Smooth muscle cell (in vitro differentiated cells): ENCODE measurements around the gene HIVEP1. TPM values are rescaled to one million over a fixed set of nuclear protein-coding genes. Genes with fewer than 3 reads are reported as not detected.

ENCODE experiments used
- DNase-seq: peaks from one replicate; lab custom pipeline; 2025; ENCODE audit not compliant: unreplicated experiment; lab: John Stamatoyannopoulos, UW
- H2AFZ ChIP-seq: fragments of 200-600 bp; sonication (generic); 2 replicates; pipeline ENCODE4 v1.6.0; 2016; ENCODE audit warnings: antibody characterized with exemption, low read depth, mild to moderate bottlenecking
- H3F3A ChIP-seq: fragments of 200-600 bp; sonication (generic); 2 replicates; pipeline ENCODE4 v1.6.0; 2017; ENCODE audit warnings: antibody characterized with exemption, low read depth
- H3K27ac ChIP-seq: fragments of 200-600 bp; sonication (generic); 2 replicates; pipeline ENCODE4 v1.5.1; 2016; ENCODE audit warnings: low read depth, mild to moderate bottlenecking
- H3K27me3 ChIP-seq: fragments of 200-600 bp; sonication (generic); 2 replicates; pipeline ENCODE4 v1.6.1; 2016; ENCODE audit warnings: low read depth, mild to moderate bottlenecking
- H3K36me3 ChIP-seq: fragments of 200-600 bp; sonication (generic); 2 replicates; pipeline ENCODE4 v1.5.1; 2016; ENCODE audit warnings: low read depth
- H3K4me1 ChIP-seq: fragments of 200-600 bp; sonication (generic); 2 replicates; pipeline ENCODE4 v1.5.1; 2016; ENCODE audit warnings: low read depth
- H3K4me2 ChIP-seq: fragments of 200-600 bp; sonication (generic); 2 replicates; pipeline ENCODE4 v1.6.0; 2016; ENCODE audit warnings: mild to moderate bottlenecking
- H3K4me3 ChIP-seq: fragments of 200-600 bp; sonication (generic); 2 replicates; pipeline ENCODE4 v1.5.1; 2016; ENCODE audit warnings: mild to moderate bottlenecking
- H3K79me2 ChIP-seq: fragments of 200-600 bp; sonication (generic); 2 replicates; pipeline ENCODE4 v1.6.0; 2016; ENCODE audit warnings: low read depth, mild to moderate bottlenecking
- H3K9ac ChIP-seq: fragments of 200-600 bp; sonication (generic); 2 replicates; pipeline ENCODE4 v1.6.0; 2016; ENCODE audit warnings: low read depth
- H3K9me3 ChIP-seq: fragments of 200-600 bp; sonication (generic); replicated peaks from 2 replicates; pipeline ENCODE4 v1.5.1; 2016; ENCODE audit warnings: low read depth
- H4K20me1 ChIP-seq: fragments of 200-600 bp; sonication (generic); 2 replicates; pipeline ENCODE4 v1.6.0; 2016; ENCODE audit warnings: low read depth
- CTCF ChIP-seq: fragments of 200-600 bp; sonication (generic); IDR thresholded peaks from 2 replicates; pipeline ENCODE4 v1.5.1; 2017; ENCODE audit warnings: borderline replicate concordance, mild to moderate bottlenecking, antibody characterized with exemption; ENCODE audit not compliant: insufficient read depth, poor library complexity, severe bottlenecking
- WGBS: methylation state at CpG from one replicate; pipeline ENCODE4 v1.1.7; 2016; ENCODE audit warnings: low lambda C conversion rate; 5-methylcytosine and 5-hydroxymethylcytosine counted together
- polyA plus RNA-seq: library from polyadenylated mRNA; unstranded; fragments of >200 nt; fragmentation: Nextera tagmentation; extraction: Ambion mirVana; gene quantifications from 2 replicates; pipeline ENCODE4 v1.2.1, GENCODE V29; 2016
- total RNA-seq: library from RNA; depleted of rRNA; stranded (reverse); fragments of >200 nt; gene quantifications from 2 replicates; pipeline ENCODE4 v1.2.3, GENCODE V29; 2014

The HIVEP1 gene
- total and polyA plus RNA-seq, 2 experiments from 2014 or later = 6.8 to 58.8 TPM

GRCh38 chr6:12113190-12113577 is 101.1 kb downstream of the HIVEP1 start:
- no peak overlapping the region for H3K9ac ChIP-seq
- peaks cover 23% of the 10 kb centered on the region for H3K36me3 ChIP-seq
- H3K4me1 ChIP-seq = no peaks in the 10 kb centered on the region
- DNase-seq = no peak
- H3K27ac ChIP-seq = no peak overlapping the region
- H3K4me3 ChIP-seq = no peak overlapping the region
- peaks cover 22% of the 10 kb centered on the region for H4K20me1 ChIP-seq
- H3K79me2 ChIP-seq = peaks cover 28% of the 10 kb centered on the region
- TF ChIP-seq CTCF = no peak
- no peak overlapping the region for H2AFZ ChIP-seq
- no peaks in the 10 kb centered on the region for H3K9me3 ChIP-seq
- H3K27me3 ChIP-seq = no peaks in the 10 kb centered on the region
- WGBS = 72% methylated on average over 6 of the region's 6 CpGs
- no peaks in the 10 kb centered on the region for H3F3A ChIP-seq
- no peak overlapping the region for H3K4me2 ChIP-seq

GRCh38 chr6:12114055-12114503 is 102.0 kb downstream of the HIVEP1 start:
- 98% methylated on average over 6 of the region's 6 CpGs for WGBS
- Histone ChIP-seq H3K4me3 (no peak overlapping the region), H3K27ac (no peak overlapping the region), H3F3A (no peaks in the 10 kb centered on the region), H3K9ac (no peak overlapping the region), H3K4me2 (no peak overlapping the region), H3K27me3 (no peaks in the 10 kb centered on the region), H3K4me1 (no peaks in the 10 kb centered on the region), H3K36me3 (peaks cover 23% of the 10 kb centered on the region), H3K79me2 (peaks cover 28% of the 10 kb centered on the region), H4K20me1 (peaks cover 27% of the 10 kb centered on the region), H2AFZ (no peak overlapping the region), H3K9me3 (no peaks in the 10 kb centered on the region)
- DNase-seq = no peak
- no peak for TF ChIP-seq CTCF

- peaks cover 14% of the 10 kb centered on the region for H3K36me3 ChIP-seq
- H3K9ac ChIP-seq = no peak overlapping the region
- H3K9me3 ChIP-seq = no peaks in the 10 kb centered on the region
- WGBS = 51% methylated on average over 1 of the region's 1 CpG
- no peak overlapping the region for H3K4me3 ChIP-seq
- no peaks in the 10 kb centered on the region for H3K4me1 ChIP-seq
- H3F3A ChIP-seq = no peaks in the 10 kb centered on the region
- peaks cover 24% of the 10 kb centered on the region for H3K79me2 ChIP-seq
- no peak for DNase-seq
- no peak overlapping the region for H3K27ac ChIP-seq
- TF ChIP-seq CTCF = no peak
- H4K20me1 ChIP-seq = peaks cover 27% of the 10 kb centered on the region
- H2AFZ ChIP-seq = no peak overlapping the region
- H3K4me2 ChIP-seq = no peak overlapping the region
- no peaks in the 10 kb centered on the region for H3K27me3 ChIP-seq
These were observed 102.9 kb downstream of the HIVEP1 start for GRCh38 chr6:12115001-12115400.

- WGBS = 98% methylated on average over 4 of the region's 4 CpGs
- H3K4me1 ChIP-seq = no peaks in the 10 kb centered on the region
- H3K4me2 ChIP-seq = no peak overlapping the region
- peaks cover 9% of the 10 kb centered on the region for H3K36me3 ChIP-seq
- H3K27me3 ChIP-seq = no peaks in the 10 kb centered on the region
- no peak for TF ChIP-seq CTCF
- DNase-seq = no peak
- peaks cover 27% of the 10 kb centered on the region for H4K20me1 ChIP-seq
- H3K9ac ChIP-seq = no peak overlapping the region
- no peaks in the 10 kb centered on the region for H3F3A ChIP-seq
- H3K79me2 ChIP-seq = peaks cover 24% of the 10 kb centered on the region
- H3K4me3 ChIP-seq = no peak overlapping the region
- H3K9me3 ChIP-seq = no peaks in the 10 kb centered on the region
- no peak overlapping the region for H2AFZ ChIP-seq
- H3K27ac ChIP-seq = no peak overlapping the region
These were observed 103.4 kb downstream of the HIVEP1 start for GRCh38 chr6:12115492-12115891.
